ENCODE measurements around the gene RPUSD1. TPM values are rescaled to one million over a fixed set of nuclear protein-coding genes. Genes with fewer than 3 reads are reported as not detected.

Gene RPUSD1
- total RNA-seq, 1 experiment from 2014 or later, result 45.1 TPM

DNA sequence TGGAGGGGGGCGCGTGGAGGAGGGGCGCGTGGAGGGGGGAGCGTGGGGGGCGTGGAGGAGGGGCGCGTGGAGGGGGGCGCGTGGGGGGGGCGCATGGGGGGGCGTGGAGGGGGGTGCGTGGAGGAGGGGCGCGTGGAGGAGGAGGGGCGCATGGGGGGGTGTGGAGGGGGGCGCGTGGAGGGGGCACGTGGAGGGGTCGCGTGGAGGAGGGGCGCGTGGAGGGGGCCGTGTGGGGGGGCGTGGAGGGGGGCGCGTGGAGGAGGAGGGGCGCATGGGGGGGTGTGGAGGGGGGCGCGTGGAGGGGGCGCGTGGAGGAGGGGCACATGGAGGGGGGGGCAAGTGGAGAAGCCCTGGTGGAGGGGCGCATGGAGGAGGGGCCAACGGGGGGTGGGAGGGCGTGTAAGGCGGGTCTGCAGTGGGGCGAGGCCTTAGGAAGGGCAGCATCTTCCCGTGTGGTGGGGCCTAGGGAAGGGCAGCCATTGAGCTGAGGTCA is 20.4 kb downstream of the RPUSD1 start:
- peak; percentile 16 for ATAC-seq
- Mint-ChIP-seq H3K4me3 (no peak overlapping the region), H3K27ac (no peak overlapping the region), H3K36me3 (no peaks in the 10 kb centered on the region), H3K9me3 (no peaks in the 10 kb centered on the region), H3K27me3 (ENCODE audit: low read depth) (no peaks in the 10 kb centered on the region), H3K4me1 (no peaks in the 10 kb centered on the region)
- no peak for TF ChIP-seq HMGA2 (CRISPR knock-in tag; IDR thresholded peaks at IDR 0.05)
- CTCF ChIA-PET, result no interaction called here
- POLR2A ChIA-PET, result no interaction called here
- DNase-seq (ENCODE audit: low spot score), result no peak

DNA sequence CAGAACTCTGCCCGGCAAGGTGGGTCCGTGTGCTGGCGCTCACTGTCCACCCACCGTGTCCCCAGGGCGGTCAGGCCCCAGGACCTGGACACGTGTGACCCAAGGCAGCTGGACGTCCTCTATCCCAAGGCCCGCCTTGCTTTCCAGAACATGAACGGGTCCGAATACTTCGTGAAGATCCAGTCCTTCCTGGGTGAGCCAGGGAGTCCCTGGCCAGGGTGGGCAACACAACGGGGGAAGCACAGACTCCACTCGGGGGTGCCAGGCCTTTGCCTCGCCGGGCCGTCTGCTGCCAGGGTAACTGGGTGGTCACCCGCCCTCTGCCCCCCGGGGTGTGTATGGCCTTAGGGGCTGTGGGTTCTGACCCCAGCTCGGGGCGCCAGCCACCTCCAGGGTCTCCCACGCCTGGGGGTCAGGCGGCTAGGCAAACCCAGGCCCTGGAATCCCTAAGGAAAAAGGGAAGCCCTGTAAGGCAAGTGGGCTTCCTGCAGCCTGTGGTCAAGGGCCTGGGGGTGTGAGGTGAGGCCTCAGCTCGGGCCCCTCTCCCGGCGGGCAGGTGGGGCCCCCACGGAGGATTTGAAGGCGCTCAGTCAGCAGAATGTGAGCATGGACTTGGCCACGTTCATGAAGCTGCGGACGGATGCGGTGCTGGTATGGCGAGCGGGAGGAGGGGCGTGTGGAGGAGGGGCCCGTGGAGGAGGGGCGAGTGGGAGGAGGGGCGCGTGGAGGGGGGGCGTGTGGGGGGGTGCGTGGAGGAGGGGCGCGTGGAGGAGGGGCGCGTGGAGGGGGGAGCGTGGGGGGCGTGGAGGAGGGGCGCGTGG is 21.2 kb downstream of the RPUSD1 start:
- ChIA-PET CTCF (interaction anchor here (1.4 kb wide), 1 partner anchor 23 kb away, joined by 4 read pairs; no protein-coding TSS in a partner anchor), POLR2A (no interaction called here)

DNA sequence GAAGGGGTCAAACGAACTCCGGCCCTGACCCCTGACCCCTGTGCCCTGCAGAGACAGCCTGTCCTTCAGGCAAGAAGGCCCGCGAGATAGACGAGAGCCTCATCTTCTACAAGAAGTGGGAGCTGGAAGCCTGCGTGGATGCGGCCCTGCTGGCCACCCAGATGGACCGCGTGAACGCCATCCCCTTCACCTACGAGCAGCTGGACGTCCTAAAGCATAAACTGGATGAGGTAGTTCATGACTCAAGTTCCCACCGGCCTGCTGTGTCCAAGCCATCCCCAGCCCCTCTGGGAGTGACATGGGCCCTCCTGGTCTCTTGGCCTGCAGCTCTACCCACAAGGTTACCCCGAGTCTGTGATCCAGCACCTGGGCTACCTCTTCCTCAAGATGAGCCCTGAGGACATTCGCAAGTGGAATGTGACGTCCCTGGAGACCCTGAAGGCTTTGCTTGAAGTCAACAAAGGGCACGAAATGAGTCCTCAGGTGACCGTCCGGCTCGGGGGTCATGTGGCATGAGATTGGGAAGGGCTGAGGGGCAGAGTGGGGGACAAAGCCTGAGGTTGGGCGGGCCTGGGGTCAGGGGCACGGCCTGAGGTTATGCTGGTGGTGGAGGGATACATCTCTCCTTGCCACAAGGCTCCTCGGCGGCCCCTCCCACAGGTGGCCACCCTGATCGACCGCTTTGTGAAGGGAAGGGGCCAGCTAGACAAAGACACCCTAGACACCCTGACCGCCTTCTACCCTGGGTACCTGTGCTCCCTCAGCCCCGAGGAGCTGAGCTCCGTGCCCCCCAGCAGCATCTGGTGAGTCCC is 22.0 kb downstream of the RPUSD1 start:
- CTCF ChIA-PET, result interaction anchor here (1.4 kb wide), 1 partner anchor 23 kb away, joined by 4 read pairs; no protein-coding TSS in a partner anchor
- no peaks in the 10 kb centered on the region for H3K4me1 Mint-ChIP-seq
- H3K4me3 Mint-ChIP-seq, result no peak overlapping the region
- ATAC-seq (no peak), DNase-seq (ENCODE audit: low spot score) (no peak)
- H3K36me3 Mint-ChIP-seq, result no peaks in the 10 kb centered on the region
- H3K27ac Mint-ChIP-seq, result peak overlapping the region; percentile 32
- H3K27me3 Mint-ChIP-seq (ENCODE audit: low read depth), result no peaks in the 10 kb centered on the region
- no peaks in the 10 kb centered on the region for H3K9me3 Mint-ChIP-seq
- POLR2A ChIA-PET, result no interaction called here
- TF ChIP-seq ZNF671 (CRISPR knock-in tag; IDR thresholded peaks at IDR 0.05) (no peak), CREB1 (CRISPR knock-in tag; IDR thresholded peaks at IDR 0.05) (no peak), ESRRA (CRISPR knock-in tag; IDR thresholded peaks at IDR 0.05; ENCODE audit: borderline replicate concordance) (no peak), ELF4 (CRISPR knock-in tag; IDR thresholded peaks at IDR 0.05; ENCODE audit: low read depth) (no peak), NR3C1 (CRISPR knock-in tag; conservative IDR thresholded peaks at IDR 0.05; ENCODE audit: low read depth) (no peak), CBFB (CRISPR knock-in tag; IDR thresholded peaks at IDR 0.05; ENCODE audit: low read depth) (no peak), RORB (CRISPR knock-in tag; IDR thresholded peaks at IDR 0.05) (no peak)
- TF ChIP-seq, protein P1, sequence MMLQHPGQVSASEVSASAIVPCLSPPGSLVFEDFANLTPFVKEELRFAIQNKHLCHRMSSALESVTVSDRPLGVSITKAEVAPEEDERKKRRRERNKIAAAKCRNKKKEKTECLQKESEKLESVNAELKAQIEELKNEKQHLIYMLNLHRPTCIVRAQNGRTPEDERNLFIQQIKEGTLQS (CRISPR knock-in tag; conservative IDR thresholded peaks at IDR 0.05), result no peak
- TF ChIP-seq, protein P2, sequence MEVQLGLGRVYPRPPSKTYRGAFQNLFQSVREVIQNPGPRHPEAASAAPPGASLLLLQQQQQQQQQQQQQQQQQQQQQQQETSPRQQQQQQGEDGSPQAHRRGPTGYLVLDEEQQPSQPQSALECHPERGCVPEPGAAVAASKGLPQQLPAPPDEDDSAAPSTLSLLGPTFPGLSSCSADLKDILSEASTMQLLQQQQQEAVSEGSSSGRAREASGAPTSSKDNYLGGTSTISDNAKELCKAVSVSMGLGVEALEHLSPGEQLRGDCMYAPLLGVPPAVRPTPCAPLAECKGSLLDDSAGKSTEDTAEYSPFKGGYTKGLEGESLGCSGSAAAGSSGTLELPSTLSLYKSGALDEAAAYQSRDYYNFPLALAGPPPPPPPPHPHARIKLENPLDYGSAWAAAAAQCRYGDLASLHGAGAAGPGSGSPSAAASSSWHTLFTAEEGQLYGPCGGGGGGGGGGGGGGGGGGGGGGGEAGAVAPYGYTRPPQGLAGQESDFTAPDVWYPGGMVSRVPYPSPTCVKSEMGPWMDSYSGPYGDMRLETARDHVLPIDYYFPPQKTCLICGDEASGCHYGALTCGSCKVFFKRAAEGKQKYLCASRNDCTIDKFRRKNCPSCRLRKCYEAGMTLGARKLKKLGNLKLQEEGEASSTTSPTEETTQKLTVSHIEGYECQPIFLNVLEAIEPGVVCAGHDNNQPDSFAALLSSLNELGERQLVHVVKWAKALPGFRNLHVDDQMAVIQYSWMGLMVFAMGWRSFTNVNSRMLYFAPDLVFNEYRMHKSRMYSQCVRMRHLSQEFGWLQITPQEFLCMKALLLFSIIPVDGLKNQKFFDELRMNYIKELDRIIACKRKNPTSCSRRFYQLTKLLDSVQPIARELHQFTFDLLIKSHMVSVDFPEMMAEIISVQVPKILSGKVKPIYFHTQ (CRISPR knock-in tag; IDR thresholded peaks at IDR 0.05), result no peak
- TF ChIP-seq, protein P3, sequence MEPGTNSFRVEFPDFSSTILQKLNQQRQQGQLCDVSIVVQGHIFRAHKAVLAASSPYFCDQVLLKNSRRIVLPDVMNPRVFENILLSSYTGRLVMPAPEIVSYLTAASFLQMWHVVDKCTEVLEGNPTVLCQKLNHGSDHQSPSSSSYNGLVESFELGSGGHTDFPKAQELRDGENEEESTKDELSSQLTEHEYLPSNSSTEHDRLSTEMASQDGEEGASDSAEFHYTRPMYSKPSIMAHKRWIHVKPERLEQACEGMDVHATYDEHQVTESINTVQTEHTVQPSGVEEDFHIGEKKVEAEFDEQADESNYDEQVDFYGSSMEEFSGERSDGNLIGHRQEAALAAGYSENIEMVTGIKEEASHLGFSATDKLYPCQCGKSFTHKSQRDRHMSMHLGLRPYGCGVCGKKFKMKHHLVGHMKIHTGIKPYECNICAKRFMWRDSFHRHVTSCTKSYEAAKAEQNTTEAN (CRISPR knock-in tag; IDR thresholded peaks at IDR 0.05), result no peak
- TF ChIP-seq, protein P4, sequence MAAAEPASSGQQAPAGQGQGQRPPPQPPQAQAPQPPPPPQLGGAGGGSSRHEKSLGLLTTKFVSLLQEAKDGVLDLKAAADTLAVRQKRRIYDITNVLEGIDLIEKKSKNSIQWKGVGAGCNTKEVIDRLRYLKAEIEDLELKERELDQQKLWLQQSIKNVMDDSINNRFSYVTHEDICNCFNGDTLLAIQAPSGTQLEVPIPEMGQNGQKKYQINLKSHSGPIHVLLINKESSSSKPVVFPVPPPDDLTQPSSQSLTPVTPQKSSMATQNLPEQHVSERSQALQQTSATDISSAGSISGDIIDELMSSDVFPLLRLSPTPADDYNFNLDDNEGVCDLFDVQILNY (CRISPR knock-in tag; IDR thresholded peaks at IDR 0.05), result no peak

More for the DNA sequence above, 21.2 kb downstream of the RPUSD1 start:
- Mint-ChIP-seq H3K27me3 (ENCODE audit: low read depth) (no peaks in the 10 kb centered on the region), H3K36me3 (no peaks in the 10 kb centered on the region), H3K9me3 (no peaks in the 10 kb centered on the region), H3K4me1 (no peaks in the 10 kb centered on the region), H3K4me3 (no peak overlapping the region), H3K27ac (no peak overlapping the region)
- ATAC-seq (no peak), DNase-seq (ENCODE audit: low spot score) (no peak)
- TF ChIP-seq CREB1 (CRISPR knock-in tag; IDR thresholded peaks at IDR 0.05), result no peak
- TF ChIP-seq, protein P5, sequence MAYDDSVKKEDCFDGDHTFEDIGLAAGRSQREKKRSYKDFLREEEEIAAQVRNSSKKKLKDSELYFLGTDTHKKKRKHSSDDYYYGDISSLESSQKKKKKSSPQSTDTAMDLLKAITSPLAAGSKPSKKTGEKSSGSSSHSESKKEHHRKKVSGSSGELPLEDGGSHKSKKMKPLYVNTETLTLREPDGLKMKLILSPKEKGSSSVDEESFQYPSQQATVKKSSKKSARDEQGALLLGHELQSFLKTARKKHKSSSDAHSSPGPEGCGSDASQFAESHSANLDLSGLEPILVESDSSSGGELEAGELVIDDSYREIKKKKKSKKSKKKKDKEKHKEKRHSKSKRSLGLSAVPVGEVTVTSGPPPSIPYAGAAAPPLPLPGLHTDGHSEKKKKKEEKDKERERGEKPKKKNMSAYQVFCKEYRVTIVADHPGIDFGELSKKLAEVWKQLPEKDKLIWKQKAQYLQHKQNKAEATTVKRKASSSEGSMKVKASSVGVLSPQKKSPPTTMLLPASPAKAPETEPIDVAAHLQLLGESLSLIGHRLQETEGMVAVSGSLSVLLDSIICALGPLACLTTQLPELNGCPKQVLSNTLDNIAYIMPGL (CRISPR knock-in tag; IDR thresholded peaks at IDR 0.05), result no peak
- TF ChIP-seq CREM (CRISPR knock-in tag; IDR thresholded peaks at IDR 0.05), result no peak
- no peak for TF ChIP-seq ZNF671 (CRISPR knock-in tag; IDR thresholded peaks at IDR 0.05)
- TF ChIP-seq, protein P6, sequence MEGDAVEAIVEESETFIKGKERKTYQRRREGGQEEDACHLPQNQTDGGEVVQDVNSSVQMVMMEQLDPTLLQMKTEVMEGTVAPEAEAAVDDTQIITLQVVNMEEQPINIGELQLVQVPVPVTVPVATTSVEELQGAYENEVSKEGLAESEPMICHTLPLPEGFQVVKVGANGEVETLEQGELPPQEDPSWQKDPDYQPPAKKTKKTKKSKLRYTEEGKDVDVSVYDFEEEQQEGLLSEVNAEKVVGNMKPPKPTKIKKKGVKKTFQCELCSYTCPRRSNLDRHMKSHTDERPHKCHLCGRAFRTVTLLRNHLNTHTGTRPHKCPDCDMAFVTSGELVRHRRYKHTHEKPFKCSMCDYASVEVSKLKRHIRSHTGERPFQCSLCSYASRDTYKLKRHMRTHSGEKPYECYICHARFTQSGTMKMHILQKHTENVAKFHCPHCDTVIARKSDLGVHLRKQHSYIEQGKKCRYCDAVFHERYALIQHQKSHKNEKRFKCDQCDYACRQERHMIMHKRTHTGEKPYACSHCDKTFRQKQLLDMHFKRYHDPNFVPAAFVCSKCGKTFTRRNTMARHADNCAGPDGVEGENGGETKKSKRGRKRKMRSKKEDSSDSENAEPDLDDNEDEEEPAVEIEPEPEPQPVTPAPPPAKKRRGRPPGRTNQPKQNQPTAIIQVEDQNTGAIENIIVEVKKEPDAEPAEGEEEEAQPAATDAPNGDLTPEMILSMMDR (IDR thresholded peaks at IDR 0.05), result no peak
- TF ChIP-seq NR1H2 (CRISPR knock-in tag; IDR thresholded peaks at IDR 0.05), result no peak
- TF ChIP-seq, protein P7, sequence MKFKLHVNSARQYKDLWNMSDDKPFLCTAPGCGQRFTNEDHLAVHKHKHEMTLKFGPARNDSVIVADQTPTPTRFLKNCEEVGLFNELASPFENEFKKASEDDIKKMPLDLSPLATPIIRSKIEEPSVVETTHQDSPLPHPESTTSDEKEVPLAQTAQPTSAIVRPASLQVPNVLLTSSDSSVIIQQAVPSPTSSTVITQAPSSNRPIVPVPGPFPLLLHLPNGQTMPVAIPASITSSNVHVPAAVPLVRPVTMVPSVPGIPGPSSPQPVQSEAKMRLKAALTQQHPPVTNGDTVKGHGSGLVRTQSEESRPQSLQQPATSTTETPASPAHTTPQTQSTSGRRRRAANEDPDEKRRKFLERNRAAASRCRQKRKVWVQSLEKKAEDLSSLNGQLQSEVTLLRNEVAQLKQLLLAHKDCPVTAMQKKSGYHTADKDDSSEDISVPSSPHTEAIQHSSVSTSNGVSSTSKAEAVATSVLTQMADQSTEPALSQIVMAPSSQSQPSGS (CRISPR knock-in tag; IDR thresholded peaks at IDR 0.05; ENCODE audit: borderline replicate concordance, low read depth), result no peak
- TF ChIP-seq NFE2L1 (CRISPR knock-in tag; IDR thresholded peaks at IDR 0.05), result no peak
